Measurements from ENCODE around the gene RAB28. TPM values are rescaled to one million over a fixed set of nuclear protein-coding genes. Genes with fewer than 3 reads are reported as not detected.

RAB28 gene
- total and polyA plus RNA-seq, 2 of the 8 experiments (the other 6 are each of a cell fraction or from before 2014, with no cell fraction given) = 16.0 to 18.7 TPM

- no peak for TF ChIP-seq BRCA1 (IDR thresholded peaks at IDR 0.05; ENCODE audit: low read depth, low read length)
- TF ChIP-seq SP2 (IDR thresholded peaks at IDR 0.05; ENCODE audit: low read length) = no peak
- TF ChIP-seq EGR1 (IDR thresholded peaks at IDR 0.05; ENCODE audit: borderline replicate concordance, low read depth, low read length) = 0 out of 2 replicates have a peak, but pooled peaks have one; percentile 22
- TF ChIP-seq EP300 (IDR thresholded peaks at IDR 0.05; ENCODE audit: borderline replicate concordance in 1 of 2, low read depth in 2 of 2, low read length in 2 of 2) = peak in 1 of 2 experiments; percentile 97; a peak in 2 of 3 replicates
- TF ChIP-seq NRF1 (IDR thresholded peaks at IDR 0.05; ENCODE audit: low read depth, low read length) = no peak
- no peak for TF ChIP-seq CBX5 (IDR thresholded peaks at IDR 0.05; ENCODE audit: low read depth, low read length)
- TF ChIP-seq GTF2F1 (IDR thresholded peaks at IDR 0.05; ENCODE audit: borderline replicate concordance, low read depth, low read length) = no peak
- TF ChIP-seq CTBP2 (IDR thresholded peaks at IDR 0.05; ENCODE audit: borderline replicate concordance, insufficient read depth, insufficient read length, low read length) = no peak
- no peak for TF ChIP-seq FOSL1 (IDR thresholded peaks at IDR 0.05; ENCODE audit: insufficient read depth, low read depth, low read length)
- TF ChIP-seq POU5F1 (IDR thresholded peaks at IDR 0.05; ENCODE audit: low read depth, low read length) = no peak
- TF ChIP-seq ZNF274 (IDR thresholded peaks at IDR 0.05; ENCODE audit: borderline replicate concordance, extremely low read depth, low read length) = no peak
- TF ChIP-seq, protein P1, sequence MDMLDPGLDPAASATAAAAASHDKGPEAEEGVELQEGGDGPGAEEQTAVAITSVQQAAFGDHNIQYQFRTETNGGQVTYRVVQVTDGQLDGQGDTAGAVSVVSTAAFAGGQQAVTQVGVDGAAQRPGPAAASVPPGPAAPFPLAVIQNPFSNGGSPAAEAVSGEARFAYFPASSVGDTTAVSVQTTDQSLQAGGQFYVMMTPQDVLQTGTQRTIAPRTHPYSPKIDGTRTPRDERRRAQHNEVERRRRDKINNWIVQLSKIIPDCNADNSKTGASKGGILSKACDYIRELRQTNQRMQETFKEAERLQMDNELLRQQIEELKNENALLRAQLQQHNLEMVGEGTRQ (IDR thresholded peaks at IDR 0.05; ENCODE audit: low read length) = no peak
Observed at GRCh38 chr4:13484122-13484748, at the start of gene RAB28 (continued).

All from H1 (cell line).